Coronary artery (tissue), 2 donors: ENCODE data around the gene OR5T1.

Experiments used
- DNase-seq: peaks from one replicate; pipeline ENCODE4 v3.0.0-alpha.2; 2017; ENCODE audit warnings: low spot score
- H3K27ac ChIP-seq, 2 donors: fragments of 200-600 bp; sonication (generic); one replicate each; pipeline ENCODE4 v1.5.1; 2016 to 2019
- H3K4me3 ChIP-seq: fragments of 200-600 bp; sonication (generic); 2 replicates; pipeline ENCODE4 v1.5.1; 2016; ENCODE audit warnings: mild to moderate bottlenecking, moderate library complexity
- CTCF ChIP-seq: fragments of 200-600 bp; sonication (generic); IDR thresholded peaks from one replicate; pipeline ENCODE4 v1.5.1; 2019; ENCODE audit warnings: antibody characterized with exemption

The OR5T1 gene

GRCh38 chr11:56273854-56274253, at the start of gene OR5T1:
Gene OR5T1, plus strand, starts transcription at chr11:56274154. Its CDS starts 1,485 bp downstream, at chr11:56275639.
- no peak for TF ChIP-seq CTCF
- no peak for DNase-seq
- no peak within 1 kb of the TSS for H3K27ac ChIP-seq
- H3K4me3 ChIP-seq = no peak within 1 kb of the TSS

- Histone ChIP-seq H3K27ac (no peak within 1 kb of the TSS), H3K4me3 (no peak within 1 kb of the TSS)
- DNase-seq = no peak
- no peak for TF ChIP-seq CTCF
Observed at GRCh38 chr11:56234155-56234554, 39.8 kb upstream of the OR5T1 start, which contains the start of gene OR5T2. Gene OR5T2, minus strand, starts transcription at chr11:56234255. Its CDS starts 1,193 bp downstream, at chr11:56233062.

GRCh38 chr11:56251954-56252353, 22.0 kb upstream of the OR5T1 start, which contains the start of gene OR5T3:
Gene OR5T3, plus strand, starts transcription at chr11:56252254. Its CDS starts 0 bp downstream, at chr11:56252254.
- no peak for TF ChIP-seq CTCF
- H3K4me3 ChIP-seq = no peak within 1 kb of the TSS
- H3K27ac ChIP-seq = no peak within 1 kb of the TSS
- DNase-seq = no peak

GRCh38 chr11:56271092-56271491, 2.9 kb upstream of the OR5T1 start:
- Histone ChIP-seq H3K4me3 (no peak overlapping the region), H3K27ac (no peak overlapping the region)
- TF ChIP-seq CTCF = no peak
- no peak for DNase-seq

GRCh38 chr11:56292154-56292553, 18.2 kb downstream of the OR5T1 start, which contains the start of gene OR8H1:
Gene OR8H1, minus strand, starts transcription at chr11:56292254. Its CDS starts 1,192 bp downstream, at chr11:56291062.
- Histone ChIP-seq H3K4me3 (no peak within 1 kb of the TSS), H3K27ac (no peak within 1 kb of the TSS)
- DNase-seq = no peak
- TF ChIP-seq CTCF = no peak

- no peak overlapping the region for H3K27ac ChIP-seq
- TF ChIP-seq CTCF = no peak
- no peak overlapping the region for H3K4me3 ChIP-seq
- no peak for DNase-seq
Observed at GRCh38 chr11:56296898-56297297, 22.9 kb downstream of the OR5T1 start.

- no peak for DNase-seq
- H3K4me3 ChIP-seq = no peak overlapping the region
- no peak overlapping the region for H3K27ac ChIP-seq
- TF ChIP-seq CTCF = no peak
Observed at GRCh38 chr11:56307836-56308235, 33.9 kb downstream of the OR5T1 start.
